Esophagus (tissue), 2 donors: ENCODE results near the gene PCBP3. TPM values are rescaled to one million over a fixed set of nuclear protein-coding genes. Genes with fewer than 3 reads are reported as not detected.

ENCODE experiments used
- H3K27ac ChIP-seq, 2 donors: one replicate each; pipeline ENCODE4 v1.5.1; 2013; ENCODE audit warnings: low read depth in 2 of 2, mild to moderate bottlenecking in 2 of 2, inconsistent platforms in 1 of 2, low read length in 1 of 2, moderate library complexity in 1 of 2
- H3K27me3 ChIP-seq, 2 donors: one replicate each; pipeline ENCODE4 v1.6.1; 2013; ENCODE audit warnings: low read length in 2 of 2, control low read depth in 1 of 2, mild to moderate bottlenecking in 1 of 2; ENCODE audit not compliant: insufficient read depth in 2 of 2, control insufficient read depth in 1 of 2
- H3K36me3 ChIP-seq, 2 donors: one replicate each; pipeline ENCODE4 v1.6.1; 2013; ENCODE audit warnings: low read length in 1 of 2; ENCODE audit not compliant: control insufficient read depth in 2 of 2, insufficient read depth in 2 of 2
- H3K4me1 ChIP-seq, 2 donors: one replicate each; pipeline ENCODE4 v1.6.1; 2013; ENCODE audit warnings: low read length in 1 of 2; ENCODE audit not compliant: control insufficient read depth in 2 of 2, insufficient read depth in 2 of 2
- H3K4me3 ChIP-seq, 2 donors: one replicate each; pipeline ENCODE4 v1.5.1; 2013; ENCODE audit warnings: low read length in 2 of 2, mild to moderate bottlenecking in 2 of 2, low read depth in 1 of 2, moderate library complexity in 1 of 2
- H3K9me3 ChIP-seq, 2 donors: one replicate each; pipeline ENCODE4 v1.6.1; 2013; ENCODE audit warnings: mild to moderate bottlenecking in 2 of 2, low read depth in 1 of 2, low read length in 1 of 2, moderate library complexity in 1 of 2; ENCODE audit not compliant: control insufficient read depth in 2 of 2, insufficient read depth in 1 of 2
- WGBS, 2 donors: extraction: QIAGEN DNeasy Blood & Tissue Kit; methylation state at CpG; one replicate each; pipeline ENCODE4 v1.1.7; 2013; 5-methylcytosine and 5-hydroxymethylcytosine counted together
- polyA plus RNA-seq, 2 donors: library from polyadenylated mRNA; stranded (reverse); fragments of 200-250 nt; gene quantifications; one replicate each; pipeline ENCODE4 v1.2.3, GENCODE V29; 2013
- donor health status: healthy with polysubstance abuse.
- donor health status: Bipolar disorder and iron deficiency.

Gene PCBP3
- polyA plus RNA-seq, 2 donors: 0.24 to 0.67 TPM

- Histone ChIP-seq H3K27ac (no peak overlapping the region), H3K27me3 (no peaks in the 10 kb centered on the region), H3K4me3 (no peak overlapping the region), H3K4me1 (no peaks in the 10 kb centered on the region), H3K36me3 (no peaks in the 10 kb centered on the region), H3K9me3 (no peaks in the 10 kb centered on the region)
- WGBS, 2 donors: 64 to 67% methylated on average over 3 of the region's 3 CpGs
Observed at GRCh38 chr21:45796003-45796402, 152.5 kb downstream of the PCBP3 start.

- Histone ChIP-seq H3K4me1 (no peaks in the 10 kb centered on the region), H3K9me3 (no peaks in the 10 kb centered on the region), H3K36me3 (no peaks in the 10 kb centered on the region), H3K27ac (no peak overlapping the region), H3K4me3 (no peak overlapping the region), H3K27me3 (no peaks in the 10 kb centered on the region)
- 63 to 74% methylated on average over 8 of the region's 8 CpGs for WGBS, 2 donors
Observed at GRCh38 chr21:45797338-45797737, 153.8 kb downstream of the PCBP3 start.

GRCh38 chr21:45799765-45800338, 156.3 kb downstream of the PCBP3 start:
- 85 to 86% methylated on average over 9 of the region's 9 CpGs for whole genome bisulfite sequencing, 2 donors
- Histone ChIP-seq H3K9me3 (no peaks in the 10 kb centered on the region), H3K27ac (no peak overlapping the region), H3K4me1 (no peaks in the 10 kb centered on the region), H3K27me3 (no peaks in the 10 kb centered on the region), H3K4me3 (no peak overlapping the region), H3K36me3 (no peaks in the 10 kb centered on the region)

GRCh38 chr21:45800339-45801080, 157.0 kb downstream of the PCBP3 start:
- H3K9me3 ChIP-seq: no peaks in the 10 kb centered on the region
- H3K4me1 ChIP-seq: no peaks in the 10 kb centered on the region
- H3K27ac ChIP-seq: no peak overlapping the region
- H3K36me3 ChIP-seq: no peaks in the 10 kb centered on the region
- no peak overlapping the region for H3K4me3 ChIP-seq
- 71 to 77% methylated on average over 14 of the region's 14 CpGs for WGBS, 2 donors
- H3K27me3 ChIP-seq: no peaks in the 10 kb centered on the region

DNA sequence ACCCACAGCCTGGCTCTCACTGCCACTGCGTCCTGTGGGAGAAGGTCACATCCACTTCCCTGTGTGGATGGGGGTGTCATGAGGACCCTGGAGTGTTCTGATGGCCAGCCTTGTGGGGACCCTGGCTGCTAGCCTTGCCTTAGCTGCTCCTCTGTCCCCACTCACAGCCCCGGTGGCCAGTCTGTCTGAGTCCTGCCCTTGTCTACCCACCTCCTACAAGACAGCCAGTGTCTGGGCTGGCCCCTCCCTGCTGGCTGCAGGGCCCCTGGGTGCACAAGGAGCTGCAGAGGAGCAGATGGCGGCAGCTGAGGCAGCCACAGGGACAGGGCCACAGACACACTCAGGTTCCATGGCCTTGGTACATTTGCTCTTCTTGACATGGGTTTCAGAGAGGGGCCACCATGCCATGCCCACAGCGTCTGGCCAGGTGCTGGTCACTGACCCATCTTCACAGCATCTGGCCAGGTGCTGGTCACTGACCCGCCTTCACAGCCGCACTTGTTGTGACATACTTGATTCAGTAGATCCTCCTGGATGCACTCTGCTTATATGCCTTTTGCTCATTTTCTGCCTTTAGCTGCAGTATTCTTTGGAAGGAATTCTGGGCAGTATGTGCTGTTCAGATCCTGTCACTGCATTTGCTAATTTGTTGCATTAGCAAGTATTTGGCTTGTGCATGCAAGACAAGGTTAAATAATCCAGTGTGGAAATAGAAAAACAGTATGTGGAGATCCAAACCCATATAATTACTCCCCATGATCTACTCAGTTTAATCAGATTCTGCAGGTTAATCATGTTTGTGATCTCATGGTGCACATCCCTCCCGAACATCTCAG, 157.8 kb downstream of the PCBP3 start:
- Histone ChIP-seq H3K27me3 (no peaks in the 10 kb centered on the region), H3K36me3 (no peaks in the 10 kb centered on the region), H3K27ac (no peak overlapping the region), H3K4me3 (no peak overlapping the region), H3K4me1 (no peaks in the 10 kb centered on the region), H3K9me3 (no peaks in the 10 kb centered on the region)
- WGBS, 2 donors: 86 to 90% methylated on average over 7 of the region's 7 CpGs

DNA sequence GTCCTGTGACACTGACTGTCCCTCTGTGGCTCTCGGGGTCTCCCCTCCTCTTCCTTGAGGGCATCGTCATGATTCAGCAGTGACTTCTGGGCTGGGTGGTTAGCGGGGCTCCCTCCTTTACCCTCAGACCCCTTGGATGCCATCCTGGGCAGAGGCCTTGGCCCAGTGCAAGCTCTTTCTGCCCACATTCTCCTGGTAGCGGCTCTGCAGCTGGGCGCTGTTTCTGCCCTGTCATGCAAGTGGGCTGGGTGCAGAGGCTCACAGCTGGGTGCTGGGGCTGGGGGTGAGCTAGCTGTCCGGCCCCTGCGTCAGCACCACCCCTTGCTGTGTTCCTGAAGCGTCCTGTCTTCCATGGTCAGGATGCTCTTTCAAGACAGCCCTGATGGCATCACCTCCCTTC, 158.5 kb downstream of the PCBP3 start:
- H3K27me3 ChIP-seq: no peaks in the 10 kb centered on the region
- WGBS, 2 donors: 82 to 85% methylated on average over 8 of the region's 8 CpGs
- no peak overlapping the region for H3K4me3 ChIP-seq
- no peaks in the 10 kb centered on the region for H3K36me3 ChIP-seq
- H3K9me3 ChIP-seq: no peaks in the 10 kb centered on the region
- H3K27ac ChIP-seq: no peak overlapping the region
- no peaks in the 10 kb centered on the region for H3K4me1 ChIP-seq

DNA sequence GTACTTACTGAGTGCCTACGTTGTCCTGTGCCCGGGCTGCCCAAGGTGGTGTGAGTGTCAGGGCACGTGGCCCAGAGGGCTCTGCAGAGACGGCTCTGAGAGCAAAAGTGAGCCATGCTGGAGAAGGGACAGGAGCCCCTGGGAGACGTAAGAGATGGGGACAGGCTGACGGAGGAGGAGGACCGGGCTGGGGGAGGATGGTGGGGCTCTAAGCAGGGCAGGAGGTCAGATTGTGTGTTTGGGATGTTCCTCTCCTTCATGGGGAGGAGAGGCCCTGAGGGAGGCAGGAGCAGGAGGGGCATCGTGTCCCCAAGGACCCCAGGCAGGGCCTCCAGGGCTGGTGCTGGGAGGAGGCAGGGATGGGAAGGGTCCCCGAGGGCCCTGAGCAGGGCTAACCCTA, 158.9 kb downstream of the PCBP3 start:
- H3K36me3 ChIP-seq: no peaks in the 10 kb centered on the region
- H3K4me1 ChIP-seq: no peaks in the 10 kb centered on the region
- no peak overlapping the region for H3K27ac ChIP-seq
- H3K4me3 ChIP-seq: no peak overlapping the region
- no peaks in the 10 kb centered on the region for H3K9me3 ChIP-seq
- H3K27me3 ChIP-seq: no peaks in the 10 kb centered on the region
- WGBS, 2 donors: 62 to 64% methylated on average over 9 of the region's 9 CpGs

DNA sequence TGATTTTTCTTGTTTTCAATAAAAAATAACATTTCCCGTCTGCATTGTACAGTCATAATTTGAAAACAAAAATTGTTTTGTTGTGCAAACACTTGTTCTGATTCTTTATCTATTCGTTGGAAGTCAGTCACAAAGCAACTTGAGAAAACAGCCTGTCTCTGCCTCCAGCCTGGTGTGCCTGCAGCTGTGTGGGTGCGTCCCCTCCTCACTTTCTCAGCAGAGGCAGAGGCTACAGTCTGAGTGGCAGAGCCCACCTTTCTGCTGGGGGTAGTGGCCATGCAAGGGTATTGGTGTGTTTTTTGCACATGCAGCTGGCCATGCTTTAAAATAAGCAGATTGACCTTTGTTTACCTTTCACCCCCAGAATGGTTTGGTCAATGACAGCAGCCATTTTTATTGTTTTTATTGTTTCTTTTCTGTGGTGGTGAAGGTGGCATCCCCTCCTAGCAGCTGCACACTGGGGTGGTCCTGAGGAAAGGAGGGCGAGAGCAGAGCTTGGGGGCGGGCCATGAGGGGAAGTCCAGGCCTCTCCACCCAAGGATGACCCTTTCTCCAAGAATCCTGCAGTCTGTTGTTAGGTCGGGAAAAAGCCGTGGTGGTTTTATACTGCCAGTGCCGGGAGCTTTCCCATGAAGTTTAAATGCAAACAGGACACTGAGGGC, 159.6 kb downstream of the PCBP3 start:
- WGBS, 2 donors: 68 to 69% methylated on average over 8 of the region's 8 CpGs
- Histone ChIP-seq H3K4me3 (no peak overlapping the region), H3K27me3 (no peaks in the 10 kb centered on the region), H3K36me3 (no peaks in the 10 kb centered on the region), H3K27ac (no peak overlapping the region), H3K9me3 (no peaks in the 10 kb centered on the region), H3K4me1 (no peaks in the 10 kb centered on the region)

DNA sequence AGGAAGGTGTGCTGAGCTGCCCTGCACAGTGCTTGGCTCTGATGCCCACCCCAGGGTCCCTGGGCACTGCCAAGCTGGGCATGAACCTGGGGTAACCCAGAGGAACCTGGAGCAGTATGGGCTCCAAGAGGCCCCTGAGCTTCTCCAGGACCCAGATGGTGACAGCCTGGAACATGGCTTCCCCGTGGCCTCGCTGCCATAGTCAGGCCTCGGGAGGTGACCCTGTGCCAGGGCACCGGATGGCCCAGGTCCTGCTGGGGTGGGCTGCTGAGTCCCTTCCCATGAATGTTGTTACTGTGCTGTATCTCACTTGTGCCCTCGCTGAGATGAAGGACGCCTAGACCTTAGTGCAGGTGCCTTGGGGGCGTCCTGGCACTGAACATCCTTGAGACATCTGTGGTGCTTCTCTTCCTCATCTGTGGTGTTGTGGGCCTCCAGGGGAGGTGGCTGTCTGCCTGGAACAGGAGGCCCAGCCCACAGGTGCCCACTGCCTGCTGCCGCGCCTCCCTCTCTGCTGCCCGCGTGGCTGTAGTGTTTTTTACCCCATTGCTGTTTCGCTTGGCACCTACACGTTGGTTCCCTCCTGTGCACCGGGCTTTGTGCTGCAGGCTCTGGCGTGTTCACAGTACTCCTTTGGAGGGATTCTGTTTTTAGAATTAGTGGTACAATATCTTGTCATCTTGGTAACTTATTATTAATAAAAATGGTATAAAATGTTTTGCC, 160.3 kb downstream of the PCBP3 start:
- 70% methylated on average over 15 of the region's 15 CpGs for WGBS, 2 donors
- no peaks in the 10 kb centered on the region for H3K36me3 ChIP-seq

More for the DNA sequence above, 160.3 kb downstream of the PCBP3 start:
- Histone ChIP-seq H3K9me3 (no peaks in the 10 kb centered on the region), H3K4me3 (no peak overlapping the region), H3K27ac (no peak overlapping the region), H3K27me3 (no peaks in the 10 kb centered on the region), H3K4me1 (no peaks in the 10 kb centered on the region)
